Spleen (tissue), 11 donors: Measurements from ENCODE around the gene PARD6G. TPM values are rescaled to one million over a fixed set of nuclear protein-coding genes. Genes with fewer than 3 reads are reported as not detected.
A peak's percentile ranks its signal among the peaks of the same experiment; 100 is the strongest.

Experiments used
- DNase-seq: peaks from one replicate; pipeline ENCODE4 v3.0.0-alpha.2; 2020
- H3K27ac ChIP-seq, 8 donors: fragments of 200-600 bp; sonication (generic) in 7 of 8; 1 replicate in 4 of 8; 2 replicates in 4 of 8; pipeline versions ENCODE4 v1.5.0 to v1.8.0; 2016 to 2021; ENCODE audit warnings: inconsistent platforms in 4 of 8, mild to moderate bottlenecking in 4 of 8, moderate library complexity in 1 of 8
- H3K27me3 ChIP-seq, 7 donors: fragments of 200-600 bp; sonication (generic) in 6 of 7; replicated peaks in 1 of 7; 1 replicate in 4 of 7; 2 replicates in 3 of 7; pipeline versions ENCODE4 v1.5.0 to v1.8.0; 2016 to 2021; ENCODE audit warnings: inconsistent platforms in 3 of 7, mild to moderate bottlenecking in 1 of 7
- H3K36me3 ChIP-seq, 6 donors: fragments of 200-600 bp; sonication (generic) in 5 of 6; 1 replicate in 4 of 6; 2 replicates in 2 of 6; pipeline versions ENCODE4 v1.5.0 to v1.8.0; 2016 to 2021; ENCODE audit warnings: inconsistent platforms in 2 of 6
- H3K4me1 ChIP-seq, 6 donors: fragments of 200-600 bp; sonication (generic) in 5 of 6; 1 replicate in 3 of 6; 2 replicates in 3 of 6; pipeline versions ENCODE4 v1.5.0 to v1.8.0; 2016 to 2021; ENCODE audit warnings: inconsistent platforms in 3 of 6
- H3K4me3 ChIP-seq, 8 donors: fragments of 200-600 bp; sonication (generic) in 7 of 8; 1 replicate in 4 of 8; 2 replicates in 4 of 8; pipeline versions ENCODE4 v1.5.0 to v1.8.0; 2016 to 2021; ENCODE audit warnings: inconsistent platforms in 4 of 8, mild to moderate bottlenecking in 4 of 8, moderate library complexity in 2 of 8
- H3K9me3 ChIP-seq, 8 donors: fragments of 200-600 bp; sonication (generic) in 7 of 8; 1 replicate in 4 of 8; 2 replicates in 4 of 8; pipeline versions ENCODE4 v1.5.0 to v1.8.0; 2016 to 2021; ENCODE audit warnings: inconsistent platforms in 4 of 8
- CTCF ChIP-seq, 11 experiments: fragments of 200-600 bp in 7 of 11; fragments of 450-650 bp in 4 of 11; sonication (generic) in 4 of 11; IDR thresholded peaks in 8 of 11; conservative IDR thresholded peaks in 3 of 11; 1 replicate in 7 of 11; 2 replicates in 4 of 11; pipeline versions ENCODE4 v1.4.0 to v1.8.0; 2016 to 2021; ENCODE audit warnings: antibody characterized with exemption in 11 of 11, inconsistent platforms in 4 of 11, mild to moderate bottlenecking in 1 of 11
- POLR2A ChIP-seq, 3 donors: fragments of 450-650 bp; IDR thresholded peaks; one replicate each; pipeline ENCODE4 v1.5.1; 2017; ENCODE audit warnings: antibody characterized with exemption in 3 of 3, mild to moderate bottlenecking in 1 of 3
- POLR2AphosphoS5 ChIP-seq, 3 donors: sonication (generic); formaldehyde crosslinking; IDR thresholded peaks; one replicate each; pipeline ENCODE4 v1.5.1; 2017; ENCODE audit warnings: antibody characterized with exemption in 3 of 3
- WGBS, 5 donors: extraction: QIAGEN DNeasy Blood & Tissue Kit in 3 of 5; methylation state at CpG; one replicate each; pipeline versions ENCODE4 v1.1.5 to v1.1.7; 2013 to 2018; 5-methylcytosine and 5-hydroxymethylcytosine counted together
- intact Hi-C: fragments of 100-400 bp; cut with DNase I; formaldehyde crosslinking; loops from one replicate; pipeline ENCODE4 v1.15.0; 2023; ENCODE audit warnings: low total_unique reads
- polyA plus RNA-seq, 3 donors: library from polyadenylated mRNA; stranded (reverse); fragments of 200-250 nt; gene quantifications; one replicate each; pipeline ENCODE4 v1.2.1, GENCODE V29; 2013
- total RNA-seq, 7 donors: library from RNA; depleted of rRNA in 3 of 7; stranded (reverse); fragments of >200 nt in 3 of 7; fragmentation: NEBNext Ultra II Directional in 4 of 7; extraction: Animal tissue kit (Norgen Biotek cat#: 25700) in 4 of 7; gene quantifications; one replicate each; pipeline versions ENCODE4 v1.1.0 to v1.2.1, GENCODE V29; 2016 to 2021
- donor health status: healthy with polysubstance abuse.
- donor health status: DM: no; HTN: no; CAD: no; lungs with moderate emphysema.
- donor health status: DM: no; HTN: no; CAD: no.
- donor health status: Bipolar disorder and iron deficiency.
- donor health status: healthy.
- donor health status: DM: no; HTN: no; CAD: no.
- donor health status: DM: yes; HTN: yes; CAD: no.

Gene PARD6G
- total and polyA plus RNA-seq, 10 donors = 0.30 to 6.8 (median 2.4) TPM

GRCh38 chr18:80177128-80177527 is 70.2 kb downstream of the PARD6G start:
- peaks cover 0 to 24% (median 0%) of the 10 kb centered on the region in 7 donors for H3K27me3 ChIP-seq
- H3K9me3 ChIP-seq = no peaks in the 10 kb centered on the region
- H3K36me3 ChIP-seq = no peaks in the 10 kb centered on the region
- 81 to 96% (median 89%) methylated on average over 7 to 8 of the region's 8 CpGs for WGBS, 5 donors
- TF ChIP-seq POLR2AphosphoS5 (IDR thresholded peaks at IDR 0.05) (no peak), CTCF (IDR thresholded peaks at IDR 0.05 in 8 of 11, conservative IDR thresholded peaks at IDR 0.05 in 3 of 11) (no peak), POLR2A (IDR thresholded peaks at IDR 0.05) (no peak)
- no peak overlapping the region for H3K4me3 ChIP-seq
- intact Hi-C loops = no loop called here
- DNase-seq = no peak
- no peaks in the 10 kb centered on the region for H3K4me1 ChIP-seq
- H3K27ac ChIP-seq = no peak overlapping the region

GRCh38 chr18:80176334-80177073 is 70.8 kb downstream of the PARD6G start:
- Histone ChIP-seq H3K9me3 (no peaks in the 10 kb centered on the region), H3K4me3 (no peak overlapping the region), H3K36me3 (no peaks in the 10 kb centered on the region), H3K27me3 (peaks cover 0 to 30% (median 0%) of the 10 kb centered on the region in 7 donors), H3K27ac (peak overlapping the region in 1 of 8 donors; percentile 70), H3K4me1 (peaks cover 0 to 6% (median 1%) of the 10 kb centered on the region in 6 donors)
- intact Hi-C loops = no loop called here
- TF ChIP-seq CTCF (IDR thresholded peaks at IDR 0.05 in 8 of 11, conservative IDR thresholded peaks at IDR 0.05 in 3 of 11) (no peak), POLR2AphosphoS5 (IDR thresholded peaks at IDR 0.05) (no peak), POLR2A (IDR thresholded peaks at IDR 0.05) (no peak)
- DNase-seq = no peak
- WGBS, 5 donors = 73 to 81% (median 76%) methylated on average over 17 of the region's 17 CpGs

DNA sequence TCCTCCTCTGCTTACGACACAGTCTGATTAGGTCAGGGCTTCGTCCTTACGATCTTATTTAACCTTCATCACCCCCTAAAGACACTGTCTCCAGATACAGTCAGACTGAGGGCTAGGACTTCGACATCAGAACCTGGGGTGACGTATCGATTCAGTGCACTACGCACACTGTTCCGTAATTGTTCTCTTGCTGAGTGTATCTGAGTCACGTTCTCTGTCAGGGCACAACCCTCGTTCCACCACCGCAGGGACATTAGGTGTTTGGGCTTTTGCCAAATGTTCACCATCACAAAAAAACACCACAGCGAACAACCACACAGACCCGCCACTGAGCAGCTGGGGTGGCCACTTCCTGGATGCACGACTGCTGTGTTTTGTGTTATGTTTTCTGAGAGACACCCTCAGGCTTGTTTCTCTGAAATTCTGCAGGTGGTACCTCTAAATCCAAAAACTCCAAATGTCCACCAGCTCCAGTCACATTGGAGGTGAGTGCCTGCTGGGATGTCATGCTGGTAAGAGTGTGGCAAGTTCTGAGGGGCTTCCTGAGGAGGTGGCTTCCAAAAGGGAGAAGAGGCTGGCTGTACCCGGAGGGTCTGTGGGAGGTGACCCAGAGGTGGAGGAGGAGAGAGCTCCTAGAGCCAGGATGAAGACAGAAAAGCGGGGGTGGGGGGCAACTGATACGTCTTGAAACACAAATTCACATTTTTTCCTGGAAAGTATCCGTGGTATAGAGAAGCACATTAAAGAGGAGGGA is 71.7 kb downstream of the PARD6G start:
- peaks cover 0 to 39% (median 6%) of the 10 kb centered on the region in 7 donors for H3K27me3 ChIP-seq
- DNase-seq = no peak
- H3K9me3 ChIP-seq = no peaks in the 10 kb centered on the region
- WGBS, 5 donors = 66 to 76% (median 72%) methylated on average over 18 of the region's 18 CpGs
- peak overlapping the region in 2 of 8 donors; percentile 12 to 70 for H3K27ac ChIP-seq
- intact Hi-C loops = no loop called here
- TF ChIP-seq POLR2AphosphoS5 (IDR thresholded peaks at IDR 0.05) (peak in 2 of 3 donors; percentile 6 to 67), CTCF (IDR thresholded peaks at IDR 0.05 in 8 of 11, conservative IDR thresholded peaks at IDR 0.05 in 3 of 11) (no peak)
- no peak overlapping the region for H3K4me3 ChIP-seq
- peaks cover 0 to 12% (median 7%) of the 10 kb centered on the region in 6 donors for H3K4me1 ChIP-seq
- no peaks in the 10 kb centered on the region for H3K36me3 ChIP-seq

DNA sequence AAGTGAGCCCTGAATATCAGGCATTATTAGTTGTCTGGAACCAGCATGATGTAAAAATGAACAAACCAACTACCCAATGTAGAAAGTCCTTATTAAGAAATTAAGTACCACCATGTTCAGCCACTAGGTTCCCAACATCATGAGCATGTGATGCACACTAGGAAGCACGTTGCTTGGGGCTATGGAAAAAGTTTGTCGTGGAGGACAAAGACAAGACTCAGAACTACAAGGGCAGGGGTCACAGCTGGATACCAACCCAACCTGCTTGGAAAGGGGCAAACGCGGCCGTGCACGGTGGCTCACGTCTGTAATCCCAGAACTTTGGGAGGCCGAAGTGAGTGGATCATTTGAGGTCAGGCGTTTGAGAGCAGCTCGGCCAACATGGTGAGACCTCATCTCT is 74.3 kb downstream of the PARD6G start:
- peaks cover 0 to 57% (median 6%) of the 10 kb centered on the region in 7 donors for H3K27me3 ChIP-seq
- H3K4me1 ChIP-seq = peaks cover 0 to 12% (median 7%) of the 10 kb centered on the region in 6 donors
- no peak overlapping the region for H3K27ac ChIP-seq
- H3K9me3 ChIP-seq = no peaks in the 10 kb centered on the region
- H3K4me3 ChIP-seq = no peak overlapping the region
- no peak for DNase-seq
- intact Hi-C loops = no loop called here
- TF ChIP-seq POLR2AphosphoS5 (IDR thresholded peaks at IDR 0.05) (no peak), CTCF (IDR thresholded peaks at IDR 0.05 in 8 of 11, conservative IDR thresholded peaks at IDR 0.05 in 3 of 11) (no peak), POLR2A (IDR thresholded peaks at IDR 0.05) (no peak)
- H3K36me3 ChIP-seq = no peaks in the 10 kb centered on the region
- WGBS, 5 donors = 86 to 93% (median 91%) methylated on average over 10 of the region's 10 CpGs
